ENCODE results near the gene VTI1A. TPM values are rescaled to one million over a fixed set of nuclear protein-coding genes. Genes with fewer than 3 reads are reported as not detected.

The VTI1A gene
- total RNA-seq, 3 donors from 2014 or later: 53.7 to 65.6 (median 59.2) TPM

- Histone ChIP-seq H3K4me1 (no peaks in the 10 kb centered on the region), H3K4me3 (peak overlapping the region in 1 of 3 donors; percentile 50), H3K27ac (peak overlapping the region; percentile 19 to 67), H3K27me3 (no peaks in the 10 kb centered on the region), H3K9me3 (no peaks in the 10 kb centered on the region), H3K36me3 (no peaks in the 10 kb centered on the region)
- intact Hi-C loops (cut with DNase I; ENCODE audit: low total_unique reads): no loop called here
- DNase-seq (ENCODE audit: low spot score in 2 of 2): no peak
- TF ChIP-seq, protein P1, sequence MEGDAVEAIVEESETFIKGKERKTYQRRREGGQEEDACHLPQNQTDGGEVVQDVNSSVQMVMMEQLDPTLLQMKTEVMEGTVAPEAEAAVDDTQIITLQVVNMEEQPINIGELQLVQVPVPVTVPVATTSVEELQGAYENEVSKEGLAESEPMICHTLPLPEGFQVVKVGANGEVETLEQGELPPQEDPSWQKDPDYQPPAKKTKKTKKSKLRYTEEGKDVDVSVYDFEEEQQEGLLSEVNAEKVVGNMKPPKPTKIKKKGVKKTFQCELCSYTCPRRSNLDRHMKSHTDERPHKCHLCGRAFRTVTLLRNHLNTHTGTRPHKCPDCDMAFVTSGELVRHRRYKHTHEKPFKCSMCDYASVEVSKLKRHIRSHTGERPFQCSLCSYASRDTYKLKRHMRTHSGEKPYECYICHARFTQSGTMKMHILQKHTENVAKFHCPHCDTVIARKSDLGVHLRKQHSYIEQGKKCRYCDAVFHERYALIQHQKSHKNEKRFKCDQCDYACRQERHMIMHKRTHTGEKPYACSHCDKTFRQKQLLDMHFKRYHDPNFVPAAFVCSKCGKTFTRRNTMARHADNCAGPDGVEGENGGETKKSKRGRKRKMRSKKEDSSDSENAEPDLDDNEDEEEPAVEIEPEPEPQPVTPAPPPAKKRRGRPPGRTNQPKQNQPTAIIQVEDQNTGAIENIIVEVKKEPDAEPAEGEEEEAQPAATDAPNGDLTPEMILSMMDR (IDR thresholded peaks at IDR 0.05): no peak
- no peak for TF ChIP-seq POLR2AphosphoS5 (IDR thresholded peaks at IDR 0.05)
- TF ChIP-seq POLR2A (IDR thresholded peaks at IDR 0.05): no peak
Measured at GRCh38 chr10:112531421-112531820, 84.4 kb downstream of the VTI1A start.

DNA sequence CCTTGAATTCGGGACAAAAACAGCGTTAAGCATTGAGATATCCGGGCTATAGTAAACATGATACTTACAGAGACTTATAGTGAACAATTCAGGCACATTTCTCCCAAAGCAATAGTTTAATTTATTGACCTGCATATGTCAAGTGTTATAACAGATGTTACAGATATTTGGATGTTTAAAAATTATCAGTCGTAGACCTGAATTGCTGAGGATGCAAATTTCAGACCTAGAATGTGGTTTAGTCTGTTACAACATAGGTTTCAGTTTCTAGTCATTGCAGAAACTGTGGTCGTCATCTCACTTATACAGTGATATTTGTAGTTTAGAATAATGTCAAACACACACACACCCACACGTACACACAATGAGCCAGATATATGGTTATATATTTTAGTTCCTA lies 85.2 kb downstream of the VTI1A start:
- Histone ChIP-seq H3K4me1 (no peaks in the 10 kb centered on the region), H3K9me3 (no peaks in the 10 kb centered on the region), H3K27ac (peak overlapping the region; percentile 19 to 67), H3K36me3 (no peaks in the 10 kb centered on the region), H3K27me3 (no peaks in the 10 kb centered on the region), H3K4me3 (peak overlapping the region in 2 of 3 donors; percentile 3 to 50)
- intact Hi-C loops (cut with DNase I; ENCODE audit: low total_unique reads): no loop called here
- TF ChIP-seq, protein P1 (IDR thresholded peaks at IDR 0.05): no peak
- TF ChIP-seq POLR2A (IDR thresholded peaks at IDR 0.05) (no peak), POLR2AphosphoS5 (IDR thresholded peaks at IDR 0.05) (no peak)
- DNase-seq (ENCODE audit: low spot score in 2 of 2): no peak

- no peaks in the 10 kb centered on the region for H3K9me3 ChIP-seq
- H3K27ac ChIP-seq: peak overlapping the region; percentile 1 to 5
- no peak for DNase-seq (ENCODE audit: low spot score in 2 of 2)
- no peaks in the 10 kb centered on the region for H3K36me3 ChIP-seq
- TF ChIP-seq POLR2AphosphoS5 (IDR thresholded peaks at IDR 0.05) (no peak), POLR2A (IDR thresholded peaks at IDR 0.05) (no peak)
- TF ChIP-seq, protein P1 (IDR thresholded peaks at IDR 0.05): no peak
- no peaks in the 10 kb centered on the region for H3K27me3 ChIP-seq
- H3K4me1 ChIP-seq: no peaks in the 10 kb centered on the region
- no peak overlapping the region for H3K4me3 ChIP-seq
- intact Hi-C loops (cut with DNase I; ENCODE audit: low total_unique reads): no loop called here
Measured at GRCh38 chr10:112532956-112533355, 85.9 kb downstream of the VTI1A start.

- Histone ChIP-seq H3K27ac (no peak overlapping the region), H3K9me3 (no peaks in the 10 kb centered on the region), H3K36me3 (no peaks in the 10 kb centered on the region), H3K4me3 (no peak overlapping the region), H3K27me3 (no peaks in the 10 kb centered on the region), H3K4me1 (no peaks in the 10 kb centered on the region)
- intact Hi-C loops (cut with DNase I; ENCODE audit: low total_unique reads): no loop called here
- TF ChIP-seq POLR2A (IDR thresholded peaks at IDR 0.05) (no peak), POLR2AphosphoS5 (IDR thresholded peaks at IDR 0.05) (no peak)
- no peak for DNase-seq (ENCODE audit: low spot score in 2 of 2)
Measured at GRCh38 chr10:112533916-112534315, 86.9 kb downstream of the VTI1A start.

GRCh38 chr10:112535531-112535951 lies 88.5 kb downstream of the VTI1A start:
- TF ChIP-seq, protein P1 (IDR thresholded peaks at IDR 0.05): no peak
- no peak for TF ChIP-seq POLR2AphosphoS5 (IDR thresholded peaks at IDR 0.05)
- no peak for TF ChIP-seq POLR2A (IDR thresholded peaks at IDR 0.05)
- no peaks in the 10 kb centered on the region for H3K27me3 ChIP-seq
- H3K4me1 ChIP-seq: no peaks in the 10 kb centered on the region
- no peak for DNase-seq (ENCODE audit: low spot score in 2 of 2)
- intact Hi-C loops (cut with DNase I; ENCODE audit: low total_unique reads): no loop called here
- H3K9me3 ChIP-seq: no peaks in the 10 kb centered on the region
- peak overlapping the region in 1 of 2 donors; percentile 58 for H3K27ac ChIP-seq
- H3K4me3 ChIP-seq: peak overlapping the region in 2 of 3 donors; percentile 4 to 49
- H3K36me3 ChIP-seq: no peaks in the 10 kb centered on the region

DNA sequence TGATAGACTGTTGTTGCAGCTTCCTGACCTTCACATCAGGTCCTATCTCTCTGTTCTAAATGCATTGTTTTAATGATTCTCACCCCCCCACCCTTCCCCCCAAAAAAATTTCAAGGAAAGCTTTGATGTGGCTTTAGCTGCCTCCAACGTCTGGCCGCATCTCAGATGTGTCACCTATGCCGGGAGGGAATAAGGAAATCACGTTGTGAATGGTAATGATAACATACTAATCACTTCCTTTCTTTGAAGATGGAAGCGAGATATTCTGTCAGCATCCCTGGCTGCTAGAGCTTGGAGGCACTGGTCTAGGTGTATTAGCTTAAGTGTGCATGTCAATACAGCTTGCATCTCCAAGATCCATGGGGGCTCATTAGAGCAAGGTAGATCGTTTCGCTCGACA lies 89.6 kb downstream of the VTI1A start:
- intact Hi-C loops (cut with DNase I; ENCODE audit: low total_unique reads): no loop called here
- Histone ChIP-seq H3K4me1 (no peaks in the 10 kb centered on the region), H3K27ac (peak overlapping the region in 1 of 2 donors; percentile 27), H3K4me3 (no peak overlapping the region), H3K27me3 (no peaks in the 10 kb centered on the region), H3K9me3 (no peaks in the 10 kb centered on the region), H3K36me3 (no peaks in the 10 kb centered on the region)
- TF ChIP-seq, protein P1 (IDR thresholded peaks at IDR 0.05): no peak
- no peak for TF ChIP-seq POLR2AphosphoS5 (IDR thresholded peaks at IDR 0.05)
- TF ChIP-seq POLR2A (IDR thresholded peaks at IDR 0.05): no peak
- no peak for DNase-seq (ENCODE audit: low spot score in 2 of 2)

Data from breast epithelium (tissue), 4 donors.